ENCODE data around the gene GRAP2.
"Not testable (repeated sequence)": the region's sequence is repeated elsewhere in the genome, so short reads cannot be mapped to it uniquely, and the experiment has no call there.

The GRAP2 gene

GRCh38 chr22:39900306-39901227 is at the start of gene GRAP2:
GRAP2 (plus strand) TSS chr22:39901084; CDS start chr22:39947107, 46,023 bp downstream.
- no peak for DNase-seq

DNA sequence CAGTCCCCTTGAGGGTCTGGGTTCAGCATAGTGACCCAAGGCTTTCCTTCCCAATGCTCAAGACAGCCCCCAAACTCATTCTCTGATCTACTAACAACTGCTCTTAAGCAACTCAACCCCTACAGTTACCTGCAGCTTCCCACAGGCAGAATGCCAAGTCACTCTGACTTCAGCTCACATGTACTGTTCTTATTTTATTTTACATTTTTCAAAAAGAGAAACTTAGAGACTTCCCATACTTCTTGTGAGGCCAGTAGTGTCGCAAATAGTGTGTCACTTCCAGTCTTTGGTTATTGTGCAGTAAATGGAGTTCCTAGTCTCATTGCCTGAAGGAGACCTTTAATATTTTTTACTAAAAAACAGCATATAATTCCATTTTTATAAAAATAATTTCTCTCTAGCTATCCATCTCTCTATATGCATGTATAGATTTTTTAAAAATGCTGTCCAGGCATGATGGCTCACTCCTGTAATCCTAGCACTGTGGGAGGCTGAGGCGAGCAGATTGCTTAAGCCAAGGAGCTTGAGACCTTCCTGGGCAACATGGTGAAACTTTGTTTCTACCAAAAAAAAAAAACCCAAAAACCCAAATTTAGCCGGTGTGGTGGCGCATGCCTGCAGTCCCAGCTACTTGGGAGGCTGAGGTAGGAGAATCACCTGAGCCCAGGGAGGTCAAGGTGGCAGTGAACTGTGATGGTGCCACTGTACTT is 49.1 kb upstream of the GRAP2 start:
- DNase-seq: no peak

- DNase-seq: no peak
Observed at GRCh38 chr22:39852799-39853198, 48.1 kb upstream of the GRAP2 start.

- no peak for DNase-seq
Observed at GRCh38 chr22:39856588-39856987, 44.3 kb upstream of the GRAP2 start.

- no peak for DNase-seq
Observed at GRCh38 chr22:39859903-39860588, 40.8 kb upstream of the GRAP2 start.

DNA sequence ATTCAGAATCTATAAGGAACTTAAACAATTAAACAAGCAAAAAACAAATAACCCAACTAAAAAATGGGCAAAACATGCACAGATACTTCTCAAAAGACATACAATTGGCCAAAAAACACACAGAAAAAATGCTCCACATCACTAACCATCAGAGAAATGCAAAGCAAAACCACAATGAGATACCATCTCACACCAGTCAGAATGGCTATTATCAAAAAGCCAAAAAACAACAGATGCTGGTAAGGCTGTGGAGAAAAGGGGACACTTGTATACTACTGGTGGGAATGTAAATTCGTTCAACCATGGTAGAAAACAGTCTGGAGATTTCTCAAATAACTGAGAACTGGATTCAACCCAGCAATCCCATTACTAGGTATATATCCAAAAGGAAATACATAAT is 32.1 kb upstream of the GRAP2 start:
- DNase-seq: no peak

GRCh38 chr22:39869797-39870196 is 31.1 kb upstream of the GRAP2 start:
- not testable (repeated sequence) for DNase-seq

DNA sequence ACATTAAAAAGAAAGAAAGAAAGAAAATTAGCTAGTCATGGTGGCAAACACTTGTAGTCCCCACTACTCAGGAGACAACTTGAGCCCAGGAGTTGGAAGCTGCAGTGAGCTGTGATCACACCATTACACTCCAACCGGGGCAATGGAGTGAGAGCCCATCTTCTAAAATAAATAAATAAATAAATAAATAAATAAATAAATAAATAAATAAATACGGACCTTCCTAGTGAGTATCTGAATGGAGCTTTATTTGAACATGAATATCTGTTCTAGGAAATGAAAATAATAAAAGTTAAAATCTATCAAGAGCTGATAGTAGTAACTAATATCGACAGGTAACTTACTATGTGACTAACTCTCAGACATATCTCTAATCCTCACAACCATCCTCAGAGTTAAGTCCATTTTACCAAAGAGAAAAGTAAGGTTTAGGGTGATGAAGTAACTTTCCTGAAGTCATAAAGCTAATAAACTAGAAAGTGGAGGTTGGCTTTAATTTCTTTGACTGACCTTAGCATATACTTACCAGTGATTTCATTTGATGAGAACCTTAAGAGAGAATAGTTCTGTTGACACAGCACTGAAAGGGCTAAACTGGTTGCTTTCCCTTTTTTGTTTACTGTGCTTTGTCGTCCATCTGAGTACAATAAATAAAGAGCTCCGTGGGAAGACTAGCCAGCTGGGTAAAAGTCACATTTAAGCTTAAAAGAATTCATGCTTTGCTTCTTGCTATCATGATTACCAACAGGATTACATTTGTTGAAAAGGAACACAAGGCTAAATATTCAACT is 29.7 kb upstream of the GRAP2 start:
- no peak for DNase-seq

DNA sequence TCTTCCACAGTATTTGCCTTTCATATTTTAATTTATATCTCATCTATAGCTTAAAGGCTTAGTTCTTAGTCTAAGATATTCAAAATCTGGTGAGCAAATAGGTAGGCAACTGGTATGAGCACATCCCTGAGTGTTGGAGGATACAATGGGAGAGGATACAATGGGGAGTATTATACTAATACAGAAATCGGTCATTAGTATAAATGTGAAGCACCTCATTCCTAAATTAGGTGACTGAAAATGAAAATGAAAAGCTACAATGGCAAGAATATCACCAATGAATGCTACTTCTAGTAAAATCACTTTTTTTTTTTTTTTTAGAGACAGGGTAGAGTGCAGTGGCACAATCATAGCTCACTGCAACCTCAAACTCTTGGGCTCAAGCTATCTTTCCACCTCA is 28.3 kb upstream of the GRAP2 start:
- DNase-seq: no peak

GRCh38 chr22:39873965-39874364 is 26.9 kb upstream of the GRAP2 start:
- DNase-seq: no peak

DNA sequence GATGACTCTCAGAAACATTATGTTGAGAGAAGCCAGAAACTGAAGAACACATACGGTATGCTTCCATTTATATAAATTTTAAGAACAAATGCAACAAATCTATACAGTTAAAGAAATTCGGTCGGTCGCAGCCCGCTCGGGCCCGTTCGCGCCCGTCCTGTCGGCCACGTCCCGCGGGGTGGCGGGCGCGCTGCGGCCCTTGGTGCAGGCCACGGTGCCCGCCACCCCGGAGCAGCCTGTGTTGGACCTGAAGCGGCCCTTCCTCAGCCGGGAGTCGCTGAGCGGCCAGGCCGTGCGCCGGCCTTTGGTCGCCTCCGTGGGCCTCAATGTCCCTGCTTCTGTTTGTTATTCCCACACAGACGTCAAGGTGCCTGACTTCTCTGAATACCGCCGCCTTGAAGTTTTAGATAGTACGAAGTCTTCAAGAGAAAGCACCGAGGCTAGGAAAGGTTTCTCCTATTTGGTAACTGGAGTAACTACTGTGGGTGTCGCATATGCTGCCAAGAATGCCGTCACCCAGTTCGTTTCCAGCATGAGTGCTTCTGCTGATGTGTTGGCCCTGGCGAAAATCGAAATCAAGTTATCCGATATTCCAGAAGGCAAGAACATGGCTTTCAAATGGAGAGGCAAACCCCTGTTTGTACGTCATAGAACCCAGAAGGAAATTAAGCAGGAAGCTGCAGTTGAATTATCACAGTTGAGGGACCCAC is 25.6 kb upstream of the GRAP2 start:
- not testable (repeated sequence) for DNase-seq

DNA sequence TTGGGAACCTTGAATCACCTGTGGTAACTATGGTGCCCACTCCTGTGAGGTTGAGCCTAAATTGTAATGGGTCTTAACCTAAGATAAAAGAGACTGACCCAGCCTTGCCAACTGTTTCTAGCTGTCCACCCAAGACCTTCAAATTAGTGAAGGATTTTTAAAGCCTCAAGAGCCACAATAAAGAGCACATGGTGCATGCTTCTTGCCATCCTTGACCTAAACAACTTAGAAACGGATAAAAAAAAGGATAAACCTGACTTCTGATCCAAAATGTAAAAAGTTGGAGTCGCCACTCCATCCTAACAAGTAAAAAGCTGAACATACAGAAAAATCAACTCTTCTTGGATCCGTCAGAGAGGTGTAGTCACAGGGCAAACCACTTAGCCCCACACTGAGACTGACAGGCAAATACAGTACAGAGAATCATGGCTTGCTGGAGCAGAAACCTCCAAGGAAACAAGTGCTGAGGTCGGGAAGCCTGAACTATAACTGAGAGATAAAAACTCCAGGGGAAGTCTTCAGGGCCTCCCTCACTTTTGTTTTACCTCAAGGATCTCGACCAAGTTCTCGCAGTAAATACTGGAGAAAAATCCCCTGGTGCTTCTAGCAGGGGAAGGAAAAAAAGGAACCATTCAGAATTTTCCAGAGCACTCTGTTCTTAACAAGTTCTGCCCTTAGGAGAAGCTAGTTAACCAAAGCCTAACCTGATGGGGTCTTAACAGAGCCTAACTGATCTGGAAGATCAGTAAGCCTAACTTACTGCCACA is 23.6 kb upstream of the GRAP2 start:
- no peak for DNase-seq

DNA sequence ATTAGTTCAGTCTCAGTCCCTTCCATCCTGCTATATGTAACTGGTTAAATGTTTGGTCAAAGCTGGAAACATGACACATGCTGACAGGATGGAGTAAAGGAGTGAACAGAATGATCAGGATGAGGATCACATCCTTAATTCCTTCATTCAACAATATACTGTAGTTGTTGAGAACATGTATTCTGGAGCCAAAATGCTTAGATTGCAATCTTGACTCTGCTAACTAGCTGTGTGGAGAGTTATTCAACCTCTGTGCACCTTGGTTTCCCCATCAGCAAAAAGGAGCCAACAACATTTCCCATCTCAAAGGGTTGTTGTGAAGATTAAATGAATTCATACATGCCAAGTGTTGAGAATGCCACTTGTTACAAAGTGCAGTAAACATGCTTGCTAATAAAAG is 20.2 kb upstream of the GRAP2 start:
- no peak for DNase-seq

DNA sequence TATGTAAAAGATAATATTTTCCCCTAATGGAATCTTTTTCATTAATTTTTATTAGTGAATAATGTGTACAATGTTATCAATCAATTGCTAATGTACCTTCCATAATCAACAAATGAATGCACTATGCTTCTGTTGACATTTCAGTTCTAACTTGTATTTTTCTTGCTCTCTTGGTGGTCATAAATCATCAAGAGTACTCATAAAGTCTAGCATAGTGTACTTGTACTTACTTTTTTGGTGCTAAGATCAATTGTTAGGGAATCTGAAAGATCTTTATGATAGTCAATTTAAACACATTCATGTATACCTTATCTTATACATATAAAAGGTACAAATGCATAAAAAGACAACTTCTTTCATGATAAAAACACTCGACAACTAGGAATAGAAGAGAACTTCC is 17.8 kb upstream of the GRAP2 start:
- DNase-seq: no peak

DNA sequence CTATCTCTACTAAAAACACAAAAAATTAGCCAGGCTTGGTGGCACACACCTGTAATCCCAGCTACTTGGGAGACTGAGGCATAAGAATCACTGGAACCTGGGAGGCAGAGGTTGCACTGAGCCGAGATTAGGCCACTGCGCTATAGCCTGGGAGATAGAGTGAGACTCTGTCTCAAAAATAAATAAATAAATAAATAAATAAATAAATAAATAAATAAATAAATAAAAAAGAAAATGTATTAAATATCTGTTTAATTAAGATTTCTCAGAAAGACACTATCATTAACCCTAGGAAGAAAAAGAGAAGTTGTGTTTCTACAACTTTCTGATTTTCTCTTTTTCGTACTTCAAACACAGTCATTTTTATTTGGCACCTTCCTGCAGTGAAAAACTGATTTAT is 11.0 kb upstream of the GRAP2 start:
- DNase-seq: not testable (repeated sequence)

GRCh38 chr22:39893526-39893925 is 7.4 kb upstream of the GRAP2 start, which contains the start of gene ENTHD1:
ENTHD1 (minus strand) TSS chr22:39893760; CDS start chr22:39887748, 6,012 bp downstream.
- no peak for DNase-seq

DNA sequence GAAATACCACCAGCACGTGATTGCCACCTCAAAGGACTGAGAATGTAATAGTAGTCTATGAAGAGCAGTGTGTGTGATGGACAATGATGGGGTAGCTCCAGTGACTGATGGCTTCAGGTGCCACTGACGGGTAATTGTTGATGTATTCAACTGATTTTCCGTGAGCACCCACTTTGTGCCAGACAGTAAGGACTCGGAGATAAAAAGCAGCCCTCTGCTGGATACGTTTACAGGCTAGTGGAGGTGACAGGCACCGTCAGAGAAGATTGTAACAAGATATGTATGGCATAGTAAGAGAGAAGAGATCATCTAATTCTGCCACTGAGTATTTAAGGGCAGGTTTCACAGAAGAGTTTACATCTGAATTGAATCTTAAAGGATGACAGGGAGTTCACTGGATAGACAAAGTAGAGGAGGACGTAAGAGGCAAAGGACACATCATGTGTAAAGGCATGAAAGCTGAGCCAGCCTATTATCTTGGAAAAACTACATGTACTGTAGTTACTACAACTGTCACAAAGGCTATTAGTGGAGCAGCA is 6.3 kb upstream of the GRAP2 start:
- no peak for DNase-seq

- no peak for DNase-seq
Observed at GRCh38 chr22:39895682-39896081, 5.2 kb upstream of the GRAP2 start.

GRCh38 chr22:39896313-39896996 is 4.4 kb upstream of the GRAP2 start:
- DNase-seq: no peak

DNA sequence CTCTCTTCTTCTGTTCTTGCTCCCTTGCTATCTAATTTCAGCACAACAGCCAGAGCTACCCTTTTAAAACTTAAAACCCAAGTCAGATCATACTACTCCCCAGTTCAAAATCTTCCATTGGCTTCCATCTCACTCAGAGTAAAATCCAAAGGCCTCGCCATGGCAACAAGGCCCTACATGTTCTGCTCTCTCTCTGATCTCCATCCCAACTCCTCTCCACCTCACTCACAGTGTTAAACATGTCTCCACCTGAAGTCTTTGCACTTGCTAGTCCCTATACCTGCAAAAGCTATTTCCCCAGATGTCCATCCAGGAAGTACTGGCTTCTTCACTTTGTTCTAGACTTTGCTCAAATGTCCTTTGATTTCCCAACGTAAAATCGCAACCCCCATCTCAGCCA is 3.0 kb upstream of the GRAP2 start:
- DNase-seq: no peak
